ENCODE measurements around the gene COL16A1.

Gene COL16A1

DNA sequence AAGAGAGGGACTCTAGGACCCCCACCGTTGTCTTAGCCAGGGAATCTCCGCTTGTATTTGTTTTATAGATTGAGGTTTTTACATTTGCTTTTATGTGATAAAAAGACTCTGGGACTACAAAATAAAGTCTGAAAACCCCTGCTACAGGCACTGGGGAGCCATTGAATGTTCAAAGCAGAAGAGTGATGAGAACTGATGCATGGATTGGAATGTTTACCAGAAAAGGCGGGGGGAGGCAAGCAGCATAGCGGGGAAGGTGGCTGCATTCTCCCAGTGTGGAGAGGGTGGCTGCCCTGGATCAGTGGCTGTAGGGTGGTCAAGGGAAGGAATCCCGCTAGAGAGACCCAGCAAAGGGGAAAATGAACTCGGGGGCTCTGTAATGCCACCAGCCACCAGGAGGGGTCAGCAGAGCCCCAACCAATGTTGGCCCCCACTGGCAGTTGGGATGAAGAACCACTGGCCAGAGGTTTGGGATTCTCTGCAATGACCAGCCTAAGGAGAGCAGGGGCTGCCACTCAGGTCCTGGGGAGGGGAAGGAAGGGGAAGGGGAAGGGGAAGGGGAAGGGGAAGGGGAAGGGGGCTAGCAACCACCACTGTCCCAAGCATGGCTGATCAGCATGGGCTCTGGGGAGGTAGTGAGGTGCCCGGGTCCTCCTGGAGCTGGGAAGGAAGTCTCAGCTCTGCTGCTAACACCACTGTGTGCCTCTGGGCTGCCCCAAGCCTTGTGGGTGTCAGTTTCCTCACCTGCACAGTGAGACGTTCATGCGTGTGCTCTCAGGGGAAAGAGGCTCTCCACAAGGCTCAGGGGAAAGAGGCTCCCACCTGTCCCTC lies 40.0 kb downstream of the COL16A1 start:
- peak; percentile 60 for DNase-seq

- DNase-seq: no peak
These were observed 41.4 kb downstream of the COL16A1 start for GRCh38 chr1:31662463-31662862.

- no peak for DNase-seq
These were observed 42.0 kb downstream of the COL16A1 start for GRCh38 chr1:31661856-31662255.

- no peak for DNase-seq
These were observed 42.9 kb downstream of the COL16A1 start for GRCh38 chr1:31660871-31661455.

GRCh38 chr1:31659889-31660288 lies 43.9 kb downstream of the COL16A1 start:
- DNase-seq: no peak

DNA sequence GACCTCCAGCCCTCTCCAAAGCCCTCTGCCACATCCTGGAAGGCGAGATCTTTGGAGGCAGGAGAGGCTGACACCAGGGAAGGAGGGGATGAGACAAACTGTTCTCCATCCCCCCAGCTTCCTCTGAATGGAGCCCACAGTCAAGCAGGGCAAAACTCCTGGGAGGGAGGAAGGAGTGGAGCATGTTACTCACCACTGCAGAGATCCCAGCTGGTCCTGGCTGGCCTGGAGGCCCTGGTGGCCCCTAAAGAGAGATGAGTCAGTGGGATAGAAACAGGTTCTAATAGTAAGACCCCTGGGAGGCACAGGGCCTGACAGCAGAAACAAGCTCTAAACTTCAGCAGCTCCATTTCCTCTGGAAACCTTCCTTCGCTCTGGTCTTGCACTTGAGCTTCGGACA lies 45.1 kb downstream of the COL16A1 start:
- DNase-seq: no peak

DNA sequence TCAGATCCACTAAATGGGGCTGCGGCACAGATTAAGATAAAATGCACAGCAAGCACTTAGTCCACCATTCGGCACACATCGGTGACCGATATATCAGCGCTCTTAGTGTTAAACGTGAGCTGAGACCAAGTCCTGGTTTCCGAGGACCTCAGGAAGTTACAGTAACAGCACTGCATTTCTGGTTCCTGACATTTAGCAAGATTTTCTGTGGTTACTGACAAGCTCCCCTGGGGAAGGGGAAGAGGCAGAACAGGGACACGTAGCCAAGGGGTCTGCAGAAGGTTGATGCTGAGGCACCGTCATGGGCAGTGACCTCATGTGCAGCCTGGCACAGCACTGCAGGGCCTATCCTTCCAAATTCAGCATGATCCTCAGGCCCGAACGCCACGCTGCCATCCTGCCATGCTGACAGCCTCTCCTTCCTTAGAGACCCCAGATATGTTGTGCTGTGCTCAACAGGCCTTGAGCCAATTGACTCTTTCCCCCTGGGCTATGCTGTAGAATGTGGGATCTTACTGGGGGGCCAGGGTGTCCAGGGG lies 45.8 kb downstream of the COL16A1 start:
- DNase-seq: no peak

GRCh38 chr1:31657020-31657804 lies 46.6 kb downstream of the COL16A1 start:
- no peak for DNase-seq

GRCh38 chr1:31655756-31656155 lies 48.1 kb downstream of the COL16A1 start:
- no peak for DNase-seq

- DNase-seq: no peak
These were observed 48.7 kb downstream of the COL16A1 start for GRCh38 chr1:31655104-31655503.

GRCh38 chr1:31654474-31654776 lies 49.4 kb downstream of the COL16A1 start:
- no peak for DNase-seq

DNA sequence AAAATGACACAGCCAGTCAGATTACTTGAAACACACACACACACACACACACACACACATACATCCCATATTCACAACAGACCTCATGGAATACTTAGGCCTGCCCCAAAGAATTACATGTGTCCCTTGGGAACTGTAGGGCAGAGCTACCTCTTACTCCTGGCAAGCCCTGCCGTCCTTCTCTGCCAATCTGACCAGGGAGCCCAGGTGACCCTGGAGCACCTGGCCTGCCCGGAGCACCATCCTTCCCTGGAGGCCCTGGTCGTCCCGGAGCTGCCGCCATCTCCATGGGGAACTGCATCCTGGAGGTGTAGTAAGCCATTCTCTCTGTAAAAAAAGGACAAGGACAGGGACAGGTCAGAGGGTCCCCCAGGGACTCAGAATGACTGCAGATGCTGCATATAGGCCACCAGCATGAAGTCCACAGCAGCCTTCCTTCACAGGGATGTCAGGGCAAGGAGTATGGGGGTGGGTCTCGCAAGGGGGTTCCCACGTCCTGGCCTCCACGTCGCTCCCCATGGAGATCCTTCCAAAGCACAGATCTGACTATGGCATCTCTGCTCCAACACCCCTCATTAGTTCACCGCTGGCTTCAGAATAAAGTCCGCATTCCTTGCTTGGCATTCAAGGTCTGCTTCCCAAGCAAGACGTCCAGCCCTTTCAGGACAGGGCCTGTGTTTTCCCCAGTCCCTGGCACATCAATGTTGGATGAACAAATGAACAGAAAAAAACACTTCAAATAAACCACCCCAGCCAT lies 49.9 kb downstream of the COL16A1 start:
- DNase-seq: no peak

DNA sequence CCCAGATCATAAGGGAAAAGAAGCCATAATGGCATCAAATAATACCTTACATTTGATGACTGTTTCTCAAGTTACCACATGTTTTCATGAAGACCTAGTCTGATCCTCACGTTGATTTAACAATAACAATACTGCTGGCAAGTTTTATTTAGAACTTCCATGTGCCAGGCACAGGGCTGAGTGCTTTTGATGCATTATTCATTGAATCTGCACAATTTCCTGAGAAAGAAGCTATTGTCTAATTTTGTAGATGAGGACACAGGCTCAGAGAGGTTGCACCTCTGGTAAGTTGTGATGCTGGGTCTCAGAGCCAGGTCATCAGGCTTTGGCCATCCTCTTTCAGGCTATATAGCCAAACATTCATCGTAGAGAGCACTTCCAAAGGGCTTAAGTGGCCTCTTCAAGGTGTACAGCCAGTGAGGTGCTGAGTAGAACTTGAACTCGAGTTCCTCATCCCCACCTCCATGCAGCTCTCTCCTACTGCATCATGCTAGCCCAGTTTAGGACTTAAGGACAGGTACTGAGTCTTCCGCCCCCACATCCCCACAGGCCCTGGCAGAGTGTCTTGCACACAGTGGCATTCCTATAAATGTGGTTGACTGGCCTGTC lies 50.8 kb downstream of the COL16A1 start:
- DNase-seq: no peak

DNA sequence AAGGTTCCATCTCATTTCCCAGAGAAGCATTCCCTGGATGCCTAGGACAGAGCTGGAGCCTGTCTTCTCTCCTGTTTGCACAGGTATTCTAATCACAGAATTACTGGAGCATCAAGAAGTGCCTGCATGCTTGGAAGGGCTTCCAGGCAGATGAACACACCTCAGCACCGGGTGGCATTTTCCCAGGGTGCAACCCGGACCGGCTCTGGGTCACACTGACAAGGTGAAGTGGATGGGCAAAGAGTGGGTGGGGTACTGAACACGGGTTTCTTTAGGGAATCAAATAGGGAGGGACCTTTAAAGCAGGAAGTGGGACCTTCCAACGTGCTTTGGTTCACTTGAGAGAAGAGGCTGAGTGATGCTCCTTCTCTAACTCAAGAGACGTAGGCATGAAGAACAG lies 52.1 kb downstream of the COL16A1 start:
- DNase-seq: no peak

GRCh38 chr1:31651089-31651420 lies 52.8 kb downstream of the COL16A1 start:
- DNase-seq: no peak

DNA sequence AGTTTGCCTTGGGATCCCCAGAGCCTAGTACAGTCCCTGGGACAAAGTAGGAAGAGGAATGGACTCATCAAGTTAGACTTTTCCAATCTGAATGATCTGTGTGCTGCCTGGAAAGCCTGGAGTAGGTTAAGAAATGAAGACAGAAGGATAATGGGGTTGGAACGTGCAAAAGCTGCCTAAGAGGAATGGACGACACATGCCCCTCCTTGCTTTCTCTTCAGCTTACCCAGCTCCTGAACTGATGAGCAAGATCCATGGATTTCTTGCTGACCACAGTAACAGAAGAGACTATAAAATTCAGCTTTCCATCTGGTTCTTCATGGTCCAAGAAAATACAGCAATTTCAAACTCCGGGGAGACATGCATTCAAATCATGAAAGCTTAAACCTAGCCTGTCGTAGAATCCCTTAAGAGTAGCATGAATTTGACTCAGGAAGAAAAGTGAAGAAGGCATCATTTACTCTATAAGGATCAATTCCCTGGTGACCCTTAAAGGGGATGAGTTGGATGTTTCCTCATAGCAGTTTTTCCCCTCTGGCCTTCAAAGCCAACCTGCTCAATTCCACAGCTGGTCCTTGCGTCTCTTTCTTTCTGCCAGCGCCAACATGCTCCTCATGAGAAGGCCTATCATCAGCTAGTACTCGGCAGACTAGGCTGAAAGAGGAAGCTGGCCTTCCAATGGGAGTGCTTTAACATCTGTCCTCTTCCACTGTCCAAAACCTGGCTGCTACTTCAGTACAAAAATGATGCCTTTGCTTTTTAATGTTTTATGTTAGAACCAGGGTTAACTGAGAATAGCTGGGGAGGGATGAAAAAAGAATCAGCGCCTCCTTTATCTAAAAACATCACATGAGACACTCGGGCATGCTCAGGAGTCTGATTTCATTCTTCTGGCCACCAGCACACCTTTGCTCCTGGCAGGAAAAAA lies 53.4 kb downstream of the COL16A1 start:
- DNase-seq: no peak

DNA sequence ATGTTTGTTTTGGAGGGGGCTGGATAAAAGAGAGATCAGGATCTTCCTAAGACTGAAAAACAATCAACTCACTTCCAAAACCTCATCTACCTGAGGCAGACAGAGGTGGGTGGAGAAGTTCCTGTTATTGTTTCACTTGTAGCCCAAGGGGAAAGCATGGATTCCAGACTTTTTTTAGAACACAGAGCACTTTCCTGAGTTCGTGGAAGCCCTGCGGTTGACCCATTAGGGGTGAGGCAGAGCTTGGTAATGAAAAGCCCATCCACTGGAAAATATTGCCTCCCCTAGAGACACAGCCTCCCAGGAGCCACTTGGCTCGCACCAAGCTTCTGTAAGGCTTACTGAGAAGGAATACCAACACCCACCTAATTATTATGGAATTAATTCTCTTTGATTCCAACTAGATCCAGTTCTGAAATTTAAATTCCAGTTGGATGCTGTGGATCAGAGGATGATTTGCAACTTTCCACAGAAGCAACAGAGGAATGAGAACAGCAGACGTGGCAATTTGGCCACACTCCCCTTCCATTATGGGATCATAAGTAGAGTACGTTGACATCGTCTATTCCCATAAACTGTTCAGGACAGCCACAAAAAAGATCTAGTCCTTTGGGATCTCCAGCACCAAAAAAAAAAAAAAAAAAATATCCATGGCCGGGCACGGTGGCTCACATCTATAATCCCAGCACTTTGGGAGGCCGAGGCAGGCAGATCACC lies 55.0 kb downstream of the COL16A1 start:
- DNase-seq: no peak

- DNase-seq: no peak
These were observed 55.6 kb downstream of the COL16A1 start for GRCh38 chr1:31648190-31648589.

DNA sequence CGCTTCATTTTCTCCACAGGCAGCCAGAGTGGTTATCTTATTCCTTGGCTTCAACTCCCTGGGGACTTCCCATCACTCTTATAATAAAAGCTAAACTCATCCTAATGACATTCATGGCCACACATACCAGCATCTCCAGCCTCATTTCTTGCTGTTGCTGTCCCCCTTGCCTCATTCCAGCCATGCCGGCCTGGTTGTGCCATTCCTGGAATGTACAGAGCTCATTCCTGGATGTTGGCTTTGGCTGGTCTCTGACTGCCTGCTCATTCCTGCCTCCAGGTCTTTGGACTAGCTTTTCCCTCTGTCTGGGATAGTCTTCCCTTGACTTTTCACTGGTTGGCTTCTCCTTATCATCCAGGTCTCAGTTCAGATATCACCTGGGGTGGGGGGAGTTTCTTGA lies 56.7 kb downstream of the COL16A1 start:
- no peak for DNase-seq

- no peak for DNase-seq
These were observed 57.4 kb downstream of the COL16A1 start for GRCh38 chr1:31646259-31646960.

- no peak for DNase-seq
These were observed 58.6 kb downstream of the COL16A1 start for GRCh38 chr1:31645274-31645568.
